ENCODE results near the gene GNAT3. TPM values are rescaled to one million over a fixed set of nuclear protein-coding genes. Genes with fewer than 3 reads are reported as not detected.

Gene GNAT3
- total RNA-seq, 1 experiment from 2014 or later: not detected

- no peak for TF ChIP-seq CTCF (IDR thresholded peaks at IDR 0.05; ENCODE audit: unreplicated experiment)
- CTCF ChIA-PET: no interaction called here
- intact Hi-C loops (cut with micrococcal nuclease; ENCODE audit: unreplicated experiment): no loop called here
Observed at GRCh38 chr7:80536426-80536825, 24.6 kb upstream of the GNAT3 start.

GRCh38 chr7:80533287-80533686 is 21.4 kb upstream of the GNAT3 start:
- intact Hi-C loops (cut with micrococcal nuclease; ENCODE audit: unreplicated experiment): no loop called here
- Mint-ChIP-seq H3K4me1 (ENCODE audit: low read depth, unreplicated experiment) (peaks cover 24% of the 10 kb centered on the region), H3K27ac (ENCODE audit: unreplicated experiment) (no peak overlapping the region), H3K9me3 (ENCODE audit: low read depth, unreplicated experiment) (peaks cover 6% of the 10 kb centered on the region), H3K36me3 (ENCODE audit: insufficient read depth, unreplicated experiment) (no peaks in the 10 kb centered on the region), H3K4me3 (ENCODE audit: low read depth, unreplicated experiment) (no peak overlapping the region), H3K27me3 (ENCODE audit: unreplicated experiment) (no peaks in the 10 kb centered on the region)
- BruUV-seq (replicated peaks): no TSS peak
- DNase-seq: peak; percentile 26
- TF ChIP-seq CTCF (IDR thresholded peaks at IDR 0.05; ENCODE audit: unreplicated experiment): no peak
- CTCF ChIA-PET: interaction anchor here (0.9 kb wide), 1 partner anchor 78 kb away, joined by 4 read pairs; no protein-coding TSS in a partner anchor

More at GRCh38 chr7:80536426-80536825, 24.6 kb upstream of the GNAT3 start:
- Mint-ChIP-seq H3K27me3 (ENCODE audit: unreplicated experiment) (no peaks in the 10 kb centered on the region), H3K27ac (ENCODE audit: unreplicated experiment) (no peak overlapping the region), H3K4me3 (ENCODE audit: low read depth, unreplicated experiment) (no peak overlapping the region), H3K4me1 (ENCODE audit: low read depth, unreplicated experiment) (peaks cover 24% of the 10 kb centered on the region), H3K9me3 (ENCODE audit: low read depth, unreplicated experiment) (peaks cover under 1% of the 10 kb centered on the region), H3K36me3 (ENCODE audit: insufficient read depth, unreplicated experiment) (no peaks in the 10 kb centered on the region)
- BruUV-seq (replicated peaks): no TSS peak
- no peak for DNase-seq

- H3K27ac Mint-ChIP-seq (ENCODE audit: unreplicated experiment): no peak overlapping the region
- no peak for DNase-seq
- no peak for TF ChIP-seq CTCF (IDR thresholded peaks at IDR 0.05; ENCODE audit: unreplicated experiment)
- BruUV-seq (replicated peaks): no TSS peak
- no peaks in the 10 kb centered on the region for H3K27me3 Mint-ChIP-seq (ENCODE audit: unreplicated experiment)
- intact Hi-C loops (cut with micrococcal nuclease; ENCODE audit: unreplicated experiment): no loop called here
- peaks cover 6% of the 10 kb centered on the region for H3K9me3 Mint-ChIP-seq (ENCODE audit: low read depth, unreplicated experiment)
- H3K4me1 Mint-ChIP-seq (ENCODE audit: low read depth, unreplicated experiment): peaks cover 24% of the 10 kb centered on the region
- H3K4me3 Mint-ChIP-seq (ENCODE audit: low read depth, unreplicated experiment): no peak overlapping the region
- CTCF ChIA-PET: no interaction called here
- H3K36me3 Mint-ChIP-seq (ENCODE audit: insufficient read depth, unreplicated experiment): no peaks in the 10 kb centered on the region
Observed at GRCh38 chr7:80532153-80532552, 20.3 kb upstream of the GNAT3 start.

- Mint-ChIP-seq H3K36me3 (ENCODE audit: insufficient read depth, unreplicated experiment) (no peaks in the 10 kb centered on the region), H3K4me1 (ENCODE audit: low read depth, unreplicated experiment) (peaks cover 24% of the 10 kb centered on the region), H3K27ac (ENCODE audit: unreplicated experiment) (no peak overlapping the region), H3K4me3 (ENCODE audit: low read depth, unreplicated experiment) (no peak overlapping the region), H3K9me3 (ENCODE audit: low read depth, unreplicated experiment) (peaks cover 6% of the 10 kb centered on the region), H3K27me3 (ENCODE audit: unreplicated experiment) (no peaks in the 10 kb centered on the region)
- intact Hi-C loops (cut with micrococcal nuclease; ENCODE audit: unreplicated experiment): no loop called here
- BruUV-seq (replicated peaks): no TSS peak
- no peak for TF ChIP-seq CTCF (IDR thresholded peaks at IDR 0.05; ENCODE audit: unreplicated experiment)
- DNase-seq: no peak
- CTCF ChIA-PET: no interaction called here
Observed at GRCh38 chr7:80530136-80530535, 18.3 kb upstream of the GNAT3 start.
